T follicular helper cell (primary cell): ENCODE results near the gene PPME1.

ENCODE experiments used
- DNase-seq: peaks from one replicate; pipeline ENCODE4 v3.0.0-alpha.2; 2020; ENCODE audit warnings: low read depth

PPME1 gene

GRCh38 chr11:74282421-74282820, 111.3 kb downstream of the PPME1 start:
- DNase-seq = no peak

- no peak for DNase-seq
Observed at GRCh38 chr11:74282914-74283371, 111.9 kb downstream of the PPME1 start.

GRCh38 chr11:74283580-74284180, 112.6 kb downstream of the PPME1 start:
- DNase-seq = no peak

DNA sequence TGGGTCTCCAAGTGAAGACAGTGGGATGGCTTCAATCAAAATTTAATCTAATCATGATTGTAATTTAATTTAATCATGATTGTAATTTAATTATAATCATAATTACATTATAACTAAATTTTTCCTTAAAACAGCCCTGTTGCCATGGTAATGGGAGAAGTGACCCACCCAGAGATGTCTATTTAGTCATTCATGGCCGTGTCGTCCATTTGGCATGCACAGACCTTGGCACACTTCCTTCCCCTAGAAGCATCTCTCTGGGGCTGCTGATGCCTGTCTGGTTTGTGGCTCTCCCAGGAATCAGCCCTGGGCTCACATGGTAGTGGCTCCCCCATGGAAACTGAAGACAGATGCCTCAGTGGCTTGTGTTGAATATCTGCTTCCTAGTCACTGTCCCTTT, 113.4 kb downstream of the PPME1 start:
- no peak for DNase-seq

- DNase-seq = no peak
Observed at GRCh38 chr11:74288161-74288560, 117.1 kb downstream of the PPME1 start.

DNA sequence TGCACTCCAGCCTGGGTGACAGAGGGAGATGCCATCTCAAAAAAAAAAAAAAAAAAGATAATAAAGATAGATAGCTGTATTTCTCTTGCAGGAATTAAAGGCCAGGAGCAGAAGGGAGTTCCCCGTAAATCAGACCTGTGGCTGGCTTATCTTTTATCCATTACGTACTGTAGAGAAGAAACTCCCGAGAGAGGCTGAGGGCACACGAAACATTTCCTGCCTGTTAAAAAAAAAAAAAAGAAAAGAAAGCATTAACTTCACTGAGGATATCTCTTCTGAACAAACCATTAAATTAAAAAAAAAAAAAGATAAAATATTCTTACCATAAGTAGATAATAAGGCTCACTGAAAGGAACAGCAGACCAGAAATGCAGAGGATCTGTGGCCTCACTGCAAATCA, 117.8 kb downstream of the PPME1 start:
- no peak for DNase-seq

DNA sequence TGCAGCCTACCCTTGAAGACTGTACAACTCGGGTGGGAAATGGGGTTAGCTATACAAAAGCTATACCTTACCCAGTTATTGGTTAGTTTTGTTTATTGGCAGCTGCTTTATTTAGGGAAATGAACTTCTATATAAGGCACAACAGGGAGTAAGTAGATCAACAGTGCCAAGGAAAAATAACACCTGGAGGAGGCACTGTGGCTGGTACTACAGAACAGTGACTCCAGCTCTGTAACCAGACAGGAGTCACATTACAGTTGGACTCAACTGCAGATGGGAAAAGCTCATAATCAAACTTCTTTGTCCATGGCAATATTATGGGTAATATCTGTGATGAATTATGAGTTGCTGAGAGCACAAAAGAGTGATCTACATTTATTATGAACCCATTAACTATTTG, 126.4 kb downstream of the PPME1 start:
- no peak for DNase-seq

- no peak for DNase-seq
Observed at GRCh38 chr11:74299015-74299414, 127.9 kb downstream of the PPME1 start.
